B cell (primary cell): ENCODE data around the gene BABAM1. TPM values are rescaled to one million over a fixed set of nuclear protein-coding genes. Genes with fewer than 3 reads are reported as not detected.

ENCODE experiments used
- ATAC-seq: fragments of 200-7000 bp; cut with Tn5 transposase; one replicate; pipeline ENCODE4 v1.10.0; 2021; ENCODE audit warnings: low read depth, mild to moderate bottlenecking, moderate number of reproducible peaks, moderate library complexity
- CTCF ChIA-PET: fragments of 350-600 bp; sonication (Branson Sonifier 250); formaldehyde crosslinking; loops from one replicate; lab custom pipeline; 2021; ENCODE audit warnings: antibody characterized with exemption, inconsistent platforms; lab: Charles Lee
- POLR2A ChIA-PET: fragments of 350-600 bp; sonication (Branson Sonifier 250); formaldehyde crosslinking; loops from one replicate; lab custom pipeline; 2021; ENCODE audit warnings: antibody characterized with exemption; lab: Charles Lee
- DNase-seq: peaks from one replicate; pipeline ENCODE4 v3.0.0; 2013
- H2AFZ ChIP-seq: 2 replicates; pipeline ENCODE4 v1.6.1; 2012; ENCODE audit warnings: mild to moderate bottlenecking, low read depth, low read length; ENCODE audit not compliant: insufficient read depth, poor library complexity, severe bottlenecking
- H3K27ac ChIP-seq, 2 donors: 1 replicate in 1 of 2; 2 replicates in 1 of 2; pipeline ENCODE4 v1.5.1; 2012 to 2013; ENCODE audit warnings: low read length in 2 of 2, mild to moderate bottlenecking in 2 of 2, moderate library complexity in 1 of 2
- H3K27me3 ChIP-seq, 4 experiments: fragments of 200-600 bp in 1 of 4; sonication (generic) in 1 of 4; replicated peaks in 1 of 4; 1 replicate in 2 of 4; 2 replicates in 2 of 4; pipeline versions ENCODE4 v1.6.1 to v1.7.0; 2013 to 2016; ENCODE audit warnings: low read length in 3 of 4, mild to moderate bottlenecking in 2 of 4, mixed read lengths in 1 of 4, moderate library complexity in 1 of 4; ENCODE audit not compliant: insufficient read depth in 4 of 4, control insufficient read depth in 3 of 4; ENCODE audit errors: control extremely low read depth in 1 of 4
- H3K36me3 ChIP-seq, 2 experiments: replicated peaks in 1 of 2; 1 replicate in 1 of 2; 2 replicates in 1 of 2; pipeline versions ENCODE4 v1.6.1 to v1.7.1; 2013; ENCODE audit warnings: low read length in 1 of 2; ENCODE audit not compliant: insufficient read depth in 2 of 2, control insufficient read depth in 1 of 2; ENCODE audit errors: control extremely low read depth in 1 of 2, extremely low read depth in 1 of 2
- H3K4me1 ChIP-seq, 2 donors: fragments of 200-600 bp in 1 of 2; sonication (generic) in 1 of 2; 1 replicate in 1 of 2; 2 replicates in 1 of 2; pipeline versions ENCODE4 v1.5.1 to v1.6.1; 2013 to 2017; ENCODE audit warnings: low read length in 2 of 2; ENCODE audit not compliant: control insufficient read depth in 2 of 2, insufficient read depth in 2 of 2
- H3K4me2 ChIP-seq: replicated peaks from 2 replicates; pipeline ENCODE3; 2012; ENCODE audit warnings: mild to moderate bottlenecking, low read depth, low read length; ENCODE audit not compliant: poor library complexity, severe bottlenecking
- H3K4me3 ChIP-seq, 5 experiments: fragments of 200-600 bp in 1 of 5; sonication (generic) in 1 of 5; 1 replicate in 3 of 5; 2 replicates in 2 of 5; pipeline versions ENCODE4 v1.5.1 to v1.7.0; 2011 to 2016; ENCODE audit warnings: low read length in 4 of 5, mild to moderate bottlenecking in 4 of 5, low read depth in 2 of 5, control low read depth in 1 of 5, moderate library complexity in 1 of 5; ENCODE audit not compliant: insufficient read depth in 1 of 5; ENCODE audit errors: control extremely low read depth in 1 of 5, extremely low read depth in 1 of 5
- H3K79me2 ChIP-seq: fragments of 200-600 bp; sonication (generic); one replicate; pipeline ENCODE4 v1.6.0; 2016; ENCODE audit warnings: low read length; ENCODE audit not compliant: control insufficient read depth, insufficient read depth
- H3K9ac ChIP-seq: fragments of 200-600 bp; sonication (generic); 2 replicates; pipeline ENCODE4 v1.6.1; 2017; ENCODE audit warnings: mild to moderate bottlenecking, low read length, moderate library complexity
- H3K9me3 ChIP-seq, 3 donors: one replicate each; pipeline versions ENCODE4 v1.6.1 to v1.7.1; 2013; ENCODE audit warnings: low read length in 2 of 3; ENCODE audit not compliant: control insufficient read depth in 2 of 3, insufficient read depth in 1 of 3; ENCODE audit errors: control extremely low read depth in 1 of 3
- H4K20me1 ChIP-seq: 2 replicates; pipeline ENCODE4 v1.6.0; 2012; ENCODE audit warnings: mild to moderate bottlenecking, low read length; ENCODE audit not compliant: insufficient read depth, control insufficient read depth, poor library complexity, severe bottlenecking
- H3K27ac Mint-ChIP-seq: one replicate; pipeline ENCODE4 v1.8.0; 2021; ENCODE audit warnings: mixed read lengths
- H3K27me3 Mint-ChIP-seq: one replicate; pipeline ENCODE4 v1.8.0; 2021; ENCODE audit warnings: mixed read lengths
- H3K4me1 Mint-ChIP-seq: one replicate; pipeline ENCODE4 v1.8.0; 2021; ENCODE audit warnings: mixed read lengths
- H3K4me3 Mint-ChIP-seq: one replicate; pipeline ENCODE4 v1.8.0; 2021; ENCODE audit warnings: mixed read lengths
- H3K9me3 Mint-ChIP-seq: one replicate; pipeline ENCODE4 v1.8.0; 2022; ENCODE audit warnings: mixed read lengths; ENCODE audit not compliant: insufficient read depth
- CTCF ChIP-seq: fragments of 200-600 bp; IDR thresholded peaks from one replicate; pipeline ENCODE4 v1.8.0; 2022; ENCODE audit warnings: antibody characterized with exemption, mild to moderate bottlenecking
- EZH2 ChIP-seq: IDR thresholded peaks from 2 replicates; pipeline ENCODE4 v1.6.1; 2012; ENCODE audit warnings: borderline replicate concordance, low read depth, mild to moderate bottlenecking, moderate library complexity, low read length; ENCODE audit not compliant: insufficient read depth, poor library complexity, severe bottlenecking
- WGBS: methylation state at CpG from one replicate; pipeline ENCODE4 v1.1.5; 2013; ENCODE audit warnings: missing lambda C conversion rate; ENCODE audit not compliant: insufficient coverage; 5-methylcytosine and 5-hydroxymethylcytosine counted together
- intact Hi-C: fragments of 100-400 bp; cut with micrococcal nuclease; formaldehyde crosslinking; loops from one replicate; pipeline ENCODE4 v1.10.0; 2022
- polyA plus RNA-seq: library from polyadenylated mRNA; depleted of rRNA; stranded (reverse); fragments of >200 nt; gene quantifications from 2 replicates; pipeline ENCODE4 v1.2.3, GENCODE V29; 2012
- total RNA-seq, 2 donors: library from RNA; stranded (reverse); fragments of 120-200 nt in 1 of 2; gene quantifications; 1 replicate in 1 of 2; 2 replicates in 1 of 2; pipeline versions ENCODE4 v1.2.3 to v1.2.4, GENCODE V29; 2013 to 2022

Gene BABAM1
- total and polyA plus RNA-seq, 2 donors (not counting 1 experiment from before 2014, with no cell fraction given) = 105 to 129 TPM

GRCh38 chr19:17323300-17323963 lies 56.2 kb downstream of the BABAM1 start:
- no peaks in the 10 kb centered on the region for H3K9me3 Mint-ChIP-seq
- Histone ChIP-seq H3K27me3 (no peaks in the 10 kb centered on the region), H3K9me3 (no peaks in the 10 kb centered on the region), H2AFZ (no peak overlapping the region), H3K4me3 (peak overlapping the region in 1 of 5 experiments; percentile 15), H4K20me1 (peaks cover 25% of the 10 kb centered on the region), H3K4me2 (peak overlapping the region; percentile 61), H3K79me2 (no peaks in the 10 kb centered on the region), H3K36me3 (peaks cover 0 to 12% of the 10 kb centered on the region in 2 experiments), H3K27ac (no peak overlapping the region), H3K9ac (no peak overlapping the region), H3K4me1 (peaks cover 0 to 6% of the 10 kb centered on the region in 2 donors)
- peaks cover 3% of the 10 kb centered on the region for H3K4me1 Mint-ChIP-seq
- TF ChIP-seq EZH2 = no peak
- no peak for TF ChIP-seq CTCF
- H3K27me3 Mint-ChIP-seq = no peaks in the 10 kb centered on the region
- no peak overlapping the region for H3K4me3 Mint-ChIP-seq
- no peak overlapping the region for H3K27ac Mint-ChIP-seq
- no peak for ATAC-seq
- intact Hi-C loops = no loop called here
- 19% methylated on average over 48 of the region's 56 CpGs for WGBS
- ChIA-PET POLR2A (no interaction called here), CTCF (interaction anchor here (0.9 kb wide), 1 partner anchor 11 kb away, joined by 3 read pairs; no protein-coding TSS in a partner anchor)
- no peak for DNase-seq

GRCh38 chr19:17323964-17324332 lies 56.7 kb downstream of the BABAM1 start:
- H3K4me3 Mint-ChIP-seq = no peak overlapping the region
- Histone ChIP-seq H3K9me3 (no peaks in the 10 kb centered on the region), H3K4me3 (peak overlapping the region in 1 of 5 experiments; percentile 15), H3K79me2 (no peaks in the 10 kb centered on the region), H3K9ac (no peak overlapping the region), H3K4me2 (peak overlapping the region; percentile 61), H4K20me1 (peaks cover 22% of the 10 kb centered on the region), H3K27ac (no peak overlapping the region), H2AFZ (no peak overlapping the region), H3K36me3 (peaks cover 0 to 12% of the 10 kb centered on the region in 2 experiments), H3K4me1 (peaks cover 2 to 8% of the 10 kb centered on the region in 2 donors), H3K27me3 (no peaks in the 10 kb centered on the region)
- H3K27me3 Mint-ChIP-seq = no peaks in the 10 kb centered on the region
- TF ChIP-seq CTCF (no peak), EZH2 (no peak)
- H3K27ac Mint-ChIP-seq = no peak overlapping the region
- DNase-seq (peak; percentile 35), ATAC-seq (no peak)
- no peaks in the 10 kb centered on the region for H3K9me3 Mint-ChIP-seq
- POLR2A ChIA-PET = interaction anchor here (0.5 kb wide), 1 partner anchor 13 kb away, joined by 3 read pairs; no protein-coding TSS in a partner anchor
- intact Hi-C loops = no loop called here
- peaks cover 4% of the 10 kb centered on the region for H3K4me1 Mint-ChIP-seq
- WGBS = 9% methylated on average over 6 of the region's 7 CpGs
- CTCF ChIA-PET = interaction anchor here (0.9 kb wide), 1 partner anchor 11 kb away, joined by 3 read pairs; no protein-coding TSS in a partner anchor
